ENCODE measurements around the gene PTPRK.

Gene PTPRK

DNA sequence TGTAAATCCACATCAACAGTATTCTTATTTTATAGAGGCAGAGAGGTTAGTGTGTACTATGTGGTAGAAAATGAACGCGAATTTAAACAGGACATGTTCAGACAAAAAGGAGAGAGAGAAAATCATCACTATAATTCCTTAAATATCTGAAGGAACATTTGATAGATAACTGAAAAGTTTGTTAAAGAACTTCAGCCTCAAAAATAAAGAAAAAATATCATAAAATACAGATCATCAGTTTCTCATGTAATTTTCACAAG, 169.2 kb downstream of the PTPRK start:
- H3K4me3 ChIP-seq (replicated peaks in 1 of 2; ENCODE audit: low read depth in 2 of 2, low read length in 2 of 2), result no peak overlapping the region
- TF ChIP-seq, protein P1, sequence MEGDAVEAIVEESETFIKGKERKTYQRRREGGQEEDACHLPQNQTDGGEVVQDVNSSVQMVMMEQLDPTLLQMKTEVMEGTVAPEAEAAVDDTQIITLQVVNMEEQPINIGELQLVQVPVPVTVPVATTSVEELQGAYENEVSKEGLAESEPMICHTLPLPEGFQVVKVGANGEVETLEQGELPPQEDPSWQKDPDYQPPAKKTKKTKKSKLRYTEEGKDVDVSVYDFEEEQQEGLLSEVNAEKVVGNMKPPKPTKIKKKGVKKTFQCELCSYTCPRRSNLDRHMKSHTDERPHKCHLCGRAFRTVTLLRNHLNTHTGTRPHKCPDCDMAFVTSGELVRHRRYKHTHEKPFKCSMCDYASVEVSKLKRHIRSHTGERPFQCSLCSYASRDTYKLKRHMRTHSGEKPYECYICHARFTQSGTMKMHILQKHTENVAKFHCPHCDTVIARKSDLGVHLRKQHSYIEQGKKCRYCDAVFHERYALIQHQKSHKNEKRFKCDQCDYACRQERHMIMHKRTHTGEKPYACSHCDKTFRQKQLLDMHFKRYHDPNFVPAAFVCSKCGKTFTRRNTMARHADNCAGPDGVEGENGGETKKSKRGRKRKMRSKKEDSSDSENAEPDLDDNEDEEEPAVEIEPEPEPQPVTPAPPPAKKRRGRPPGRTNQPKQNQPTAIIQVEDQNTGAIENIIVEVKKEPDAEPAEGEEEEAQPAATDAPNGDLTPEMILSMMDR (IDR thresholded peaks at IDR 0.05; ENCODE audit: low read depth, low read length), result no peak
- no peak for DNase-seq (ENCODE audit: low read depth in 2 of 2)

DNA sequence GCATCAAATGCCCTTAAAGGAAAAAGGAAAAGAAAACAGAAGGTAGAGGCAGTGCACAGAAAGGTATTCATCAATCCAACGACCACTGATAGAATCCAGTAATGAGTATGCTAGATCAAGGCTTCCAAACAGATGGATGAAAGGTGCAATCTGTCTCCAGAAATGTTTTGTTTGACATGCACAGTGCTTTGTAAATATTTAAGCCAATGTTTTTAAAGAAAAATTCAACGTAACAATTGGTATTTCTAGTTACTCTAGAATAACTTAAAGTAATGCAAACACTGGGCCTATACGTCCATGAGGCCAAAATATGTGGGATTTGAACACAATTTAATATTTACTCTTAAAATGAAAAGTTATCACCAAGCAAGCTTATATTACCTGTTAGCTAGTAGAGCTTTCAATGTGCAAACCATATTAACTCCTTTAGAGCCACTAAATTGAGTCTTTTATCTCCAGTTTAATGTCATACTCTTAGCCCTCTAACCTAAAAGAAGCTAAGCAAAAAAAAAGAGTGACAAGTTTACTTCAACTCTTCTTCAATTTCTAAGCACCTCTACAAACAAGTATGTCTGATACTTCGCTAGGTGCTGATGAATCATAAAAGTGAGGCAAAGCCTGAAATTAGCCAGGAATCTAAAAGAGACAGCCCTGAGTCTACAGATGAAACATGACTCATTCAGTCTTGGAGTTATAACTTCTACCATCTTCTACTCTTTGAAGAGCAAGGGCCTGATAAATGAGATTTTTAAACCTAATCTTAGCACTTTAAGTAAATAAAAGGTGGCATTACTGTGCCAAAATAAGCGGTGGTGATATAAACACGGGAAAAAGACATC, 169.8 kb downstream of the PTPRK start:
- no peak overlapping the region for H3K4me3 ChIP-seq (replicated peaks in 1 of 2; ENCODE audit: low read depth in 2 of 2, low read length in 2 of 2)
- DNase-seq (ENCODE audit: low read depth in 2 of 2), result peak in 1 of 2 donors; percentile 48
- TF ChIP-seq, protein P1 (IDR thresholded peaks at IDR 0.05; ENCODE audit: low read depth, low read length), result no peak

DNA sequence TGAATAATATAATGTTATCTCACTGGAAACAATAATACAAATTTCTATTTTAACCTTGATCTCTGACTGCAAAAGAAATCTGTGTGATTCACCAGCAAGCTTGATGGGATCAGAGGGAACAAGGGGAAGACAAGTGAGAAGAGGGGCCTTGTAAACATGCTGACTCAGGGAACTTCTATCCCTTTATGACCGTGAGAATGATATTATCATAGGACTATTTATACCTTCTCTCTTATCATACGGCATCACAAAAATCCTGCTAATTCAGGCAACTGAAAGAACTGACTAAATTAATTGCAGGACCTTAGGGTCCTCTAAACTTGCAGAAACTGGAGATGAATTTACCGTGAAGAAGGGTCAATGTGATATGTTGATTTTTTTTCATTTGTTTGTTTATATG, 173.3 kb downstream of the PTPRK start:
- DNase-seq (ENCODE audit: low read depth in 2 of 2), result no peak
- H3K4me3 ChIP-seq (replicated peaks in 1 of 2; ENCODE audit: low read depth in 2 of 2, low read length in 2 of 2), result no peak overlapping the region
- TF ChIP-seq, protein P1 (IDR thresholded peaks at IDR 0.05; ENCODE audit: low read depth, low read length), result no peak

DNA sequence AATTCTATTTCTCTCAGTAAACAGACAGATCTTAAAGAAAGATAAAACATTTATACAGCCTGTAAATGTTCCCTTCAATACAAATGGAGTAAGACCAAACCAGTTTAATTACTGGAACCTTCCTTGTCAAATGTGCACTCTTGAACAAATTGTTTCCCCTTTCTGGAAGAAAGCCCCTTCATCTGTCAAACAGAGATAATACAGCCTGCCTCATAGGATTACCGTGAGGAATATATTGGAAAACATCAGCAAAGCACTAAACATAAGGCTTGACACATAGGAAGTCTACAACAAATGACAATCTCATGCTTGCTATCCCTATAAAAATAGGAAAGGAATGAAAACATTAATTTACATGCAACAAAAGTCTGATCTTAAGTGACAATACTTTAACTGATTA, 173.8 kb downstream of the PTPRK start:
- TF ChIP-seq, protein P1 (IDR thresholded peaks at IDR 0.05; ENCODE audit: low read depth, low read length), result no peak
- no peak overlapping the region for H3K4me3 ChIP-seq (replicated peaks in 1 of 2; ENCODE audit: low read depth in 2 of 2, low read length in 2 of 2)
- DNase-seq (ENCODE audit: low read depth in 2 of 2), result no peak

DNA sequence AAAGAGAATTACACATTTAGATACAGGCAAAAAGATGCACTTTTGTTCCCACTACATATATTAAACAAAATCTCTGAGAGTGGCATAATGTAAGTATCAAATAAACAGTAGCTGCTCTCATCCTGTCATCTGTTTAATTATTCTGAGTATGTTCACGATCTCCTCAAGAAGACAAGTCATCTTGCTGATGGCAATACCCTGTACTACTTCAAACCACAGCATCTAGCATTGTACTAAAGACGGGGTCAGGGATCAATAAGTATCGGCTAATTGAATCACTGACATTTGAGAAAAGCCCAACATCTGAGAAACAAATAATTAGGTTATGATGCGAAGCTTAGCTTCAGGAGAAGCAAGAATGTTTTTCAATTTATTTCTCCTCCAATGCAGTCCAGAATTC, 175.1 kb downstream of the PTPRK start:
- TF ChIP-seq, protein P1 (IDR thresholded peaks at IDR 0.05; ENCODE audit: low read depth, low read length), result no peak
- no peak for DNase-seq (ENCODE audit: low read depth in 2 of 2)
- H3K4me3 ChIP-seq (replicated peaks in 1 of 2; ENCODE audit: low read depth in 2 of 2, low read length in 2 of 2), result no peak overlapping the region

DNA sequence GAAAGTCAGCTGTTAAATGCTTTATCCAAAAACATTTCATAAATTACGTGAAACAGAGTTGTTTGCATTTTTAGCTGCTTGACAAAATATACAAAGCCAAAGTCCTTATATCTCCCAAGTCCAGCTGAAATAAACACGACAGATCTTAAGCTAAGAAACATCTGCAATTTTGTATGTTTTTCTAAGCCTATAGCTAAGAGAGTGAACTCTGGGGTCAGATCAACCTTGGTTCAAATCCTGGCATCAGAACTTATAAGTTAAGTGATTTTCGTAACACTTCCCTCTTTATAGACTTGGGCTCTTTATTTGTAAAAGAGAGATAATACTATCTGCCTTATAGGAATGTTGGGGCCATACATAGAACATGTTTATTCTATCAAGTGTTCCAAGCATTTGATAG, 176.7 kb downstream of the PTPRK start:
- DNase-seq (ENCODE audit: low read depth in 2 of 2), result no peak

More for the DNA sequence above, 176.7 kb downstream of the PTPRK start:
- TF ChIP-seq, protein P1 (IDR thresholded peaks at IDR 0.05; ENCODE audit: low read depth, low read length), result no peak
- H3K4me3 ChIP-seq (replicated peaks in 1 of 2; ENCODE audit: low read depth in 2 of 2, low read length in 2 of 2), result no peak overlapping the region

Measured in cardiac fibroblast (primary cell).